HG02973 (cell line): ENCODE results near the gene COL26A1.
A peak's percentile ranks its signal among the peaks of the same experiment; 100 is the strongest.
"Not testable (repeated sequence)": the region's sequence is repeated elsewhere in the genome, so short reads cannot be mapped to it uniquely, and the experiment has no call there.

Source experiments
- ATAC-seq: cut with Tn5 transposase; IDR thresholded peaks from one replicate; pipeline ENCODE4 v1.9.1; 2021; ENCODE audit warnings: moderate library complexity; ENCODE audit not compliant: unreplicated experiment

The COL26A1 gene

DNA sequence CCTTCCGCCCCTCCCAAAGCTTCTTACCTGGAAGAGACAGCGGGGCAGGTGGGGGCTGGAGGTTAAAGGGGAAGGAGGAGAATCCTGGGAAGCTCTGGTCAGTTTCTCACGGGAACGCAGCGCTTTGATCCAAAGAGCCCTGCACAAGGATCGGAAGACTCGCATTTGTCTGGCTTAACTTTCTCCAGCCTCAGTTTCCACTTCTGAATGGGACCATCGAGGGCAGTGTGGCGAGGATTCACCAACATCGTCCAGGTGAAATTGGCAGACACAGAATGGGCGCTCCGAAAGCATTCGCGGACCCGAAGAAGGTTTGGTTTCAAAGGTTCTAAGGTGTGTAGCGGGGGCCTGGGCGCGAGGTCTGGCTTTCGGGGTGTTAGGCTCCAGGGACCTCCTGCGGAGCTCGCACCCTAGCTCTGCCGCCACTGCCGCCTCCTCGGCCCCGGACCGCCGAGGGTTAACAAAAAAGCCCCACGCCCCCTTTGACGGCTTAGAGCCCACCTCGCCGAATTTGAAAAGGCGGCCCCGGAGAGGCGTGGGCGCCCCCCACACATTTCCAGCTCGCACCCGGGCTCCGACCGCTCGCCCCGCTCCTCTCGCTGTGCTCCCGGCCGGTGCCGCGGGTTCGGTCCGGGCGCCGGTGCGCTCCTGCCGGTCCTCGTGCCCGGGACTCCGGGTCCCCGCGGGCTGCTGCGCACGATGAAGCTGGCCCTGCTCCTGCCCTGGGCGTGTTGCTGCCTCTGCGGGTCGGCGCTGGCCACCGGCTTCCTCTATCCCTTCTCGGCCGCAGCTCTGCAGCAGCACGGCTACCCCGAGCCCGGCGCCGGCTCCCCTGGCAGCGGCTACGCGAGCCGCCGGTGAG lies at the start of gene COL26A1:
TSS of gene COL26A1 (plus strand) at position 542 of the 862 bp plus-strand sequence. CDS start at position 700, 158 bp downstream.
- no peak for ATAC-seq

DNA sequence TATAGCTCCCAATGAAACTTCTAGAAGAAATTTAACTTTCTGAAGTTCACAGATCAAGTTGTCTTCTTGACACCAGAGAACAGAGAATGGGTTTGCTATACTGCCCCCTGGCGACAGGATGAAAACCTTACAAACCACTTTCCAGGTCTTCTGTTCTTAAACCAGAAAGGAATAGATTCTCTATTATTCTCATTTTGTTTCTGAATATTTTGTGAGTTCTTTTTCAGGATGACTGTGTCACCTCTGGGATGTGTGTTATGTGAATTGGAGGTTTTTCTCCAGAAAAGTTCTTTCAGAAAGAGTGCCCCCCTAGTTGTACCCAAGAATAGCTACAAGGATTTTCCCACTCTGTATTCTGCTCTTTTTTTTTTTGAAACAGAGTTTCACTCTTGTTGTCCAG lies 47.3 kb upstream of the COL26A1 start:
- no peak for ATAC-seq

DNA sequence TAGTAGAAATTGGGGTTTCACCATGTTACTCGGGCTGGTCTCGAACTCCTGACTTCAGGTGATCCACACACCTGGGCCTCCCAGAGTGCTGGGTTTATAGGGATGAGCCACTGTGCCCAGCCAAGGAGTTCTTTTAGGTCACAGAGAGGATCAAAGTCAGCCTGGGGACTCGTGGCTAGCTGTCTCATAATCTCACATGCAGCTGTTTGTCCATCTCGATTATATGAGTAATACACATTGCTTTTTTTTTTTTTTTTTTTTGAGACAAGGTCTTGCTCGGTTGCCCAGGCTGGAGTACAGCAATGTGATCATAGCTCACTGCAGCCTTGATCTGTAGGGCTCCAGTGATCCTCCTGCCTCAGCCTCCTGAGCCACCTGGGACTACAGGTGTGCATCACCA lies 43.3 kb upstream of the COL26A1 start:
- ATAC-seq: no peak

DNA sequence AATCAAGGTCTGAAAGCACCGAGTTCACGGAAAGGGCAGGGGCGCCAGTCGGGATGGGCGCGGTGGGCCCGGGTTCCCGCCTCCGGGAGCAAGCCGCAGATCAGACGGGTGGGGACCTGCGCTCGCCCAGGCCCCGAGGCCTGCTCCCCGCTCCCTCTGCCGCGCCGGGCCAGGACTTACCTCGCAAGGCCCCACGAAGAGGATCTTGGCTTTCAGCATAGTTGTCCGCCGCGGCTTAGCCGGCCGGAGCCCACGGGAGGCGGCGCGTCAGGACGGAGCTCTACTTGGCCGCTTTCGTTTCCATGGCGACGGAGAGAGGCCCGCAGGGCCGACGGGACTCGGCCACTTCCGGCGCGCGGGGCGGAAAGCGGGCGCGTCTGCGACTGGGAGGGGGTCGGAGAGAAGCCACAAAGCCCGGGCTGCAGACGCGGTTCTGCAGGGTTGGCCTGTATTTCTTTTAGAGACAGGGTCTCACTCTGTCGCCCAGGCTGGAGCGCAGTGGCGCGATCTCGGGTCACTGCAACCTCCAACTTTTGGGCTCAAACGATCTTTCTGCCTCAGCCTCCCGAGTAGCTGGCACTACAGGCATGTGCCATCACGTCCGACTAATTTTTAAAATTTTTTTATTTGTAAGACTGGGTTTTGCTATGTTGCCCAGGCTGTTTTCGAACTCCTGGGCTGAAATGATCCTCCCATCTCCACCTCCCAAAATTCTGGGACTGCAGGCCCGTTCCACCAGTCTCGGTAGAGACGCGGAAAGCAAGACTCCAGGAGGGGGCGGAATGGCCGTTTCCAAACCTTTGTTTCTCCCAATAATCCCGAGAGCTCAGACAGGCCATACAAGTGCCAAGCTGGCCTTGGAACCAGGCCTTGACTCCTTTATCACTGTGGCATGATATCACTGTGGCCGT lies 40.9 kb upstream of the COL26A1 start, which contains the start of gene IFT22:
TSS of gene IFT22 (minus strand) at position 322 of the 911 bp plus-strand sequence. CDS start at position 219, 103 bp downstream.
- ATAC-seq: peak; percentile 93

DNA sequence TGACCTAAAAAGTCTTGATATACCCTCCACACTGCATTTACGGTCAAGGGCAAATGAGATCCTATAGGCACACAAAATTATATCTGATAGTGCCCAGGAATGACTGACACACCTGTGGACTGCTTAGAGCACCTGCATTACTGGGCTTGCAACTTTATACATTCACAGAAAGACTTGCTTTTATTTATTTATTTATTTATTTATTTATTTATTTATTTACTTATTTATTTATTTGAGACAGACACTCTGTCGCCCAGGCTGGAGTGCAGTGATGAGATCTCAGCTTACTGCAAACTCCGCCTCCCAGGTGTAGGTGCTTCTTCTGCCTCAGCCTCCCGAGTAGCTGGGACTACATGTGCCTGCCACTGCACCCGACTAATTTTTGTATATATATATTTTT lies 34.5 kb upstream of the COL26A1 start:
- no peak for ATAC-seq

DNA sequence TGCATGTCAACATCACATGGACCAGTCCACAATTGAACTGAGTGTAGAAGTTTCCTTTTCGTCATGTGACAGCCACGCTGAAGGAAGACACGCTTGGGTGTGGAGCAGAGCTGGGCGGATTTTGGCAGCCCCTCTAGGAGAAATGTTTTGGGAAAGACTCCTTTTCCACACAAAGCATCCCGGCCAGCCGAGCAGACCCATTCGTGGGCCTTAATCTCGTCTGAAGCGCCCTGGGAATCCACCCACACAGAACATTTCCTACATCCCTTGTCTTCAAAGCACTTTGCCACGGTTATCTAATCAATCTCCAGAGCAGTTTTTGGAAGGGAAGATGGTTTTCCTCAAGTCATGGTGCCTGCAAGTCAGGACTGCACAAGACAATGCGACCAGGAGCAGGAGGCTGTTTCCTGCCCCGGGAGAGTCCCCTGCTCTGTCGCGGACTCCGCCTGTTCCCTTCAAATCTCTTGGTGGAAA lies 32.6 kb upstream of the COL26A1 start:
- no peak for ATAC-seq

DNA sequence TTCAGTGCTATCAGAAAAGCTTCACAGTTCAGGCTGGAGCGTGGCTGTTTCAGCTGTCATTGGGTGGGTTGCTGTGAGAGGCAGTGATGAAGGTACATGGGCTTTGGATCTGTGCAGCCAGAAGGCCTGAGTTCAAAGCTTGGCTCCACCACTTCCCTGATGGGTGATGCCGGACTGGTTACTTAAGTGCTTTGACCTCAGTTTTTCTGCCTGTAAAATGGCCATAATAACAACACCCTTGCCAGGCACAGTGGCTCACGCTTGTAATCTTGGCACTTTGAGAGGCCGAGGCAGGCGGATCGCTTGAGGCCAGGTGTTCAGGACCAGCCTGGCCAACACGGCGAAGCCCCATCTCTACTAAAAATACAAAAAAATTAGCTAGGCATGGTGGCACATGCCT lies 30.6 kb upstream of the COL26A1 start:
- ATAC-seq: no peak

DNA sequence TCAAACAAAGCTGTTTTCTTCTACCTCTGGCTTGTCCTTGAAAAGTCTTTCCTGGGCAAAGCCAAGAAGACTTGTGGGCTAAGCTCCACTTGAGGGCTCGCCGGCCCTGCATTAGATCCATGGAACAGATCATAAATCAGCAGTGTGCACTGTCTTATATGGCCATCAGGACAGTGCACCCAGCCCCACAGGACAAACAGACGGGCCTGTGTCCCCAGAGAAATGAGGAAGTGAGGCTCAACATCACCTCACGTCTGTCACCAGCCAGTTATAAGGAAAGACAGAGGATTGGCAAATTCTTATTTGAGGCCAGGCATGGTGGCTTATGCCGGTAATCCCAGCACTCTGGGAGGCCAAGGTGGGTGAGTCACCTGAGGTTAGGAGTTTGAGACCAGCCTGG lies 28.8 kb upstream of the COL26A1 start:
- no peak for ATAC-seq

DNA sequence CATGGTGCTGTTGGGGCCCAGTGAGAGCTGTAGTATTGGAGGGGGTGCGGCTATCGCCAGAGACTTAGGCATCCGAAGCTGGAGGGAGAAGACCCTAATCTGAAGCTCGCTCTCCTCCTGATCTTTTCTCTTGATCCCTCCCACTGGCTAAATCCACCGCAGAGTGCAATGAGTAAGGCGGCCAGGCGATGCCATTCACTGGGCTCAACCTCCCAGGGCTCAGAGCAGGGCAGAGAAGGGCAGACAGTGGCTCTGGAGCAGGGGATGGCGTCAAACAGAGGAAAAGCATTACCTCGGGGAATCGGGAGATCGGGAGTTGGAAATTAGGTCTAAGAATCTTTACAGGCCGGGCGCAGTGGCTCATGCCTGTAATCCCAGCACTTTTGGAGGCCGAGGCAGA lies 22.3 kb upstream of the COL26A1 start:
- ATAC-seq: no peak

DNA sequence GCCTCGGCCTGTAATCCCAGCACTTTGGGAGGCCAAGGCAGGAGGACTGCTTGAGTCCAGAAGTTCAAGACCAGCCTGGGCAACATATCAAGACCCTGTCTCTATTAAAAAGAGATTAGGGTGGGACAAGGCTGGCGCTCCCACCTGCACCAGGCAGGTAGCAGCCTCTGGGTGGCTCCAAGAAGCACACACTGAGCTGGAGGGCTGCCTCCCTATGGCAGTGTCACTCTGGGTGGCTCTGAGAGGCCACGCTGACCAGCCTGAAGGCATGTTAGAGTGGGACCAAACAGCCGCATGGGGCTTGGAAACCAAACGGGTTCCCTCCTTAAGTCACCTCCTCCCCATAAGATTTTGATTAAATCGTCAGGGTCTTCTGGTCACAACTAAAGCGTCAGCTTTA lies 19.8 kb upstream of the COL26A1 start:
- no peak for ATAC-seq

DNA sequence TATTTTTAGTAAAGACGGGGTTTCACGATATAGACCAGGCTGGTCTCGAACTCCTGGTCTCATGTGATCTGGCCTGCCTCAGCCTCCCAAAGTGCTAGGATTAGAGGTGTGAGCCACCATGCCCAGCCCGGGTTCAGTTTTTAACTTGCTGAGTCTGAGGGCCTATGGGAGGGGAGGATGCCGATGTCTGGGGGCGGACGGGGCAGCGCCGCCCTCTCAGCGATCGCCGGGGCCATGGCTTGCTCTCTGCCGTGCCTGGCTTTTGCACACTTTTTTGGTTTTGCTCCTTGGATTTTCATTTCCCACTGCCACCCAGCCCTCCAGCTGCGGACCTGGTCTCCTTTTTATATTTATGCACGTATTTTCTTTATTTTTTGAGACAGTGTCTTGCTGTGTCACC lies 15.2 kb upstream of the COL26A1 start:
- ATAC-seq: no peak

DNA sequence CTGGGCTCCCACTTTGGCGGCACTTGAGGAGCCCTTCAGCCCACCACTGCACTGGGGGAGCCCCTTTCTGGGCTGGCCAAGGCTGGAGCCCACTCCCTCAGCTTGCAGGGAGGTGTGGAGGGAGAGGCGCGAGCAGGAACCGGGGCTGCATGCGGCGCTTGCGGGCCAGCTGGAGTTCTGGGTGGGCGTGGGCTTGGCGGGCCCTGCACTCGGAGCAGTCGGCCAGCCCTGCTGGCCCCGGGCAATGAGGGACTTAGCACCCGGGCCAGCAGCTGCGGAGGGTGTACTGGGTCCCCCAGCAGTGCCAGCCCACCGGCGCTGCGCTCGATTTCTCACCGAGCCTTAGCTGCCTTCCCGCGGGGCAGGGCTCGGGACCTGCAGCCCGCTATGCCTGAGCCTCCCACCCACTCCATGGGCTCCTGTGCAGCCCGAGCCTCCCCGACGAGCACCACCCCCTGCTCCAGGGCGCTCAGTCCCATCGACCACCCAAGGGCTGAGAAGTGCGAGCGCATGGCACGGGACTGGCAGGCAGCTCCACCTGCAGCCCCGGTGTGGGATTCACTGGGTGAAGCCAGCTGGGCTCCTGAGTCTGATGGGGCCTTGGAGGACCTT lies 14.1 kb upstream of the COL26A1 start:
- ATAC-seq: not testable (repeated sequence)

DNA sequence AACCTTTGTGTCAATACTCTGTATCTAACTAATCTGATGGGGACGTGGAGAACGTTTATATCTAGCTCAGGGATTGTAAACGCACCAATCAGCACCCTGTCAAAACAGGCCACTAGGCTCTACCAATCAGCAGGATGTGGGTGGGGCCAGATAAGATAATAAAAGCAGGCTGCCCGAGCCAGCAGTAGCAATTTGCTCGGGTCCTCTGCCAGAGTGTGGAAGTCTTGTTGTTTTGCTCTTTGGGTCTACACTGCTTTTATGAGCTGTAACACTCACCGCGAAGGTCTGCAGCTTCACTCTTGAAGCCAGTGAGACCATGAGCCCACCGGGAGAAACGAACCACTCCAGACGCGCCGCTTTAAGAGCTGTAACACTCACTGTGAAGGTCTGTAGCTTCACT lies 13.4 kb upstream of the COL26A1 start:
- not testable (repeated sequence) for ATAC-seq

DNA sequence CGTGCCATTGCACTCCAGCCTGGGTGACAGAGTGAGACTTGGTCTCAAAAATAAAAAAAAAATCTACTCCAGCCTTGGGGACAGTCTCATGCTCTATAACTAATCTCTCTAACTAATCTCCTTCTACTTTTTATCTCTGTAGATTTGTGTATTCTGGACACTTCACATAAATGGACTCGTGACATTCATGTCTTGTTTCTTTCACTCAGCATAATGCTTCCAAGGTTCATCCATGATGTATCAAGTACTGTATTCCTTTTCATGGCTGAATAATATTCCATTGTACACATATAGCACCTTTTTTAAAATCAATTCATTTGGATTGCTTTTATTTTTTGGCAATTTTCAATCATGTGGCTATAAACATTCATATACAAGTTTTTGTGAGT lies 9.8 kb upstream of the COL26A1 start:
- no peak for ATAC-seq

DNA sequence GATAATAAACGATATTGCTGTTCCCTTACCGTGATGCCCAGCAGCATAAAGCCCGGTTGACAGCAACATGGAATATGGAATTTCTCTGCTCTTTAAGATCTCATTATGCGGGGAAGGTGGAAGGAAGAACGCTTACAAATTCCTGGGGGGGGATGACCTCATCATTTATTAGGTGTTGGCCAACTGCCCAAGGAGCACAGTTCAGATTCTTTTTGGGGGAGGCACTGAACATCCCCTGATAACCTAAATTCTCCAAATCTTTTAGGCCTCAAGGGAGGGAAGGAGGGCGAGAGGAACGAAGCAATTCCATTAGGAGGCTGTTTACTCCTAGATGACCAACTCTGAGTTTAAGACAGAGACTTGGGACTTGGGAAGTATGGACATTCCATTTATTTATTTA lies 5.2 kb upstream of the COL26A1 start:
- no peak for ATAC-seq

DNA sequence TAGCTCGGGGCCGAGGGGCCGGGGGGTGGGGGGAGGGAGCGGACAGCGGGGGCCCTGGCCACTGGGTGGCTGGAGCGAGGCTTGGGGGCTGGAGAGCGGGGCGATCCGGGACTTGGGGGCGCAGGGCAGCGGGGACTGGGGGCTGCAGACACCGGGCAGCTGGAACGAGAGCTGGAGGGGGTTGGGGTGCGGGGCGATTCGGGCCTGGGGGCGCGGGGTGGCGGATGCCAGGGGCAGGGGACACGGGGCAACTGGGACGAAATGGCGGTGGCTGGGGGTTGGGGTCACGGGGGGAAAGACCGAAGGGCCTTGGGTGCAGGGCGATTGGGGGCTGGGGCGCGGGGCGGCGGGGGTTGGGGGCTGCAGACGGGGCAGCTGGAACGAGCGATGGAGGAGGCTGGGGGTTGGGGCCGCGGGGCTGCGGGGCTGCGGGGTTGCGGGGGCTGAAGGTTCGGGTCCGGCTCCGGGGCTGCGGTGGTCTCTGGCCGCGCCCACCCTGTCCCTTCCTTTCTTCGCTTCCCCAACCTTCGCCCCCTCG lies 590 bp downstream of the COL26A1 start:
- no peak for ATAC-seq

DNA sequence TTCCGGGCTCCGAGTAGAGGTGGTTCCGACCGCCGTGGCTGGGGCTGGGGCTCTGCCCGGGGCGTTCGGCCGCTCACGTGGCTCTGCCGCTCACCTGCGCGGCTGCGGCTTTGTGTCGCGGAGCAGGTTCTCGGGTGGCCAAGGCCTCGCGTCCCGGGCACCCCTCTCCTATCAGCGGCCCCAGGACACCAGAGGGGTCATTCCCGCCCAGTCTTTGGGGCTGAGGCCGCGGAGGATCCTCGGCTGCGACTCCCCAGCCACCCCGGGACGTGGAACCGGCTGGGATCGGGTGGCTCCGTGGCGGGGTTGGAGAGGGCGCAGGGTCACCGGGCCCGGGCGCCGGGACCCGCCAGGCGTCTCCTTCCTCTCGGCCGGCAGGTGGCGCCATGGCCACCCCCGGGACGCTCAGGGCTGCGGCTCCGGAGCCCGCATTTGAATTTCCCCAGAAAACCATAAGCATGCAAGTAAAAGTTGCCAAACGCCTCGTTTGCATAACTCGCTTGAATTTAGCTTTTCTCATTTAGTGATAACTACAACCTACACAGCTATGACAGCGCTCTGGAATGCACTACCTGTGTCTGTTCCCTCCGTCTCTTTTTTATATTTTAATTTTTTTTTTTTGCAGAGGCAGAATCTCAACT lies 1.2 kb downstream of the COL26A1 start:
- ATAC-seq: no peak

DNA sequence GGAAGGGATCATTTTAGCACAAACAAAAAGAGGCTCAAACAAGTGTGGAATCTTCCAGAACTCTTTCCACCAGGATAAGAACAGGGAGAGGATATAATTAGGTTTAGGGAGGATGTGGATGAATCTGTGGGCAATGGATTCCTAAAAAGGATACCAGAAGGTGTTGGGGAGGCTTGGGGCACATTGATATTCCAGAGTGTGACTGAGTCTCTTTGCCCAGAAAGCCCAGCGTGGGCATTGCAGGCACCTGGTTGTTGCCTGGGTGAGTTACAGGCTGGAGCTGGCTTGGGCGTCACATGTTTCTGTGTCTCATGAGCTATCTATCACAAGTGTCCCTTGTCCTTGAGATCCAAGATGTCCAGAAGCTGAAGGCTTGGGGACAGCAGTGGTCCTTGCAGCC lies 3.3 kb downstream of the COL26A1 start:
- ATAC-seq: no peak

DNA sequence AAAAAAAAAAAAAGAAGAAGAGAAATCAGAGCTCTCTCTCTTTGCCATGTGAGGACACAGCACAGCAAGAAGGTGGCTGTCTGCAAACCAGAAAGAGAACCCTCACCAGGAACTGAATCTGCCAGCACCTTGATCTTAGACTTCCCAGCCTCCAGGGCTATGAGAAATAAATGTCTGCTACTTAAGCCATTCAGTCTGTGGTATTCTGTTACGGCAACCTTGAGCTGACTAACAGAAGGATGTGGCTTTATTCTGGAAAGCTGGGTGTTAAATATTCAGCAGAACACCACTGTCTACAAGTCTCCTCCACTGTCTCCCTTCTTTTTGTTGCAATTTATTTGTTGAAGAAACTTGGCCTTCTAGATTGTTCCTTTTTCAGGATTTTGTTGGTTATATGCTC lies 5.0 kb downstream of the COL26A1 start:
- no peak for ATAC-seq

DNA sequence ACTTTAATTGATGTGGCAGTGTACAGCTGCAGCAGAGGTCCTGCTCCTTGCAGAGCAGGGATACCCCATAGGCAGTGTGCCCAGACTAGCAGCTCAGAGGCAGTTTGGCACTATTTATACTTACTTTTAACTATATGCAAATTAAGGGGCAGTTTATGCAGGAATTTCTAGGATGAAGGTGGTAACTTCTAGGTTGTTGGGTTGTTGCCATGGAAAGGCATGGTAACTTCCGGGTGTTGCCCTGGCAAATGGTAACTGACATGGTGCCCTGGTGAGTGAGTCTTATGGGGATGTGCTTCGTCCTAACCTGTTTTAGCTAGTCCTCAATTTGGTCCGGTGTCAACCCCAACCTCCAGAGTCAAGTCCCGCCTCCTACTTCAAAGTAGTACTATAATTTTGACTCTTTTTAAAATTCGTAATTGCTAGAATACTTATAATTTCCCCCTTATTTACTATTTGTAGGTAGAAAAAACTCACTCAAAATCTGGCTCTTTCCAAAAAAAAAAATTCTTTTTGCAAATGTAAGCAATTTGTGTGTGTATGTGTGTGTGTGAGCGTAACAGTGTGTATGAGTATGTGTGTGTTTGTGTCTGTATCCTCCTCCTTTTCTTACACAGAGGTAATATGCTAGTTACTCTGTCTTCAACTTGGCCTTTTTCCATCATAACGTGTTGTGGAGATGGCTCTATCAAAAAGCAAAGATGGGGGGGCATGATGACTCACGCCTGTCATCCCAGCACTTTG lies 5.9 kb downstream of the COL26A1 start:
- no peak for ATAC-seq
